GM18867 (cell line): ENCODE data around the gene TMED8.
"Not testable (repeated sequence)": the region's sequence is repeated elsewhere in the genome, so short reads cannot be mapped to it uniquely, and the experiment has no call there.

ENCODE experiments used
- ATAC-seq: cut with Tn5 transposase; IDR thresholded peaks from one replicate; pipeline ENCODE4 v1.9.1; 2021; ENCODE audit warnings: mild to moderate bottlenecking, moderate library complexity; ENCODE audit not compliant: unreplicated experiment

TMED8 gene

GRCh38 chr14:77369285-77369684, 7.6 kb downstream of the TMED8 start:
- no peak for ATAC-seq

DNA sequence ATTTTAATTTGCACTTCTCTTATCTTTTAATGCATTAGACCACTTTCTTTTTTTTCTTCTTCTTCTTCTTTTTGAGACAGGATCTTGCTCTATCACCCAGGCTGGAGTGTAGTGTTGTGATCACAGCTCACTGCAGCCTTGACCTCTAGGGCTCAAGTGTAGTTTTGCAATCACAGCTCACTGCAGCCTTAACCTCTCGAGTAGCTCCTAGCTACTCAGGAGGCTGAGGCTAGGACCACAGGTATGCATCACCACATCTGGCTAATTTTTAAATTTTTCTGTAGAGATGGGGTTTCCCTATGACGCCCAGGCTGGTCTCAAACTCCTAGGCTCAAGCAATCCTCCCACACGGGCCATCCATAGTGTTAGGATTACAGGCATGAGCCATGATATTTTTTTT, 12.7 kb downstream of the TMED8 start:
- no peak for ATAC-seq

- ATAC-seq: no peak
Measured at GRCh38 chr14:77359626-77360025, 17.3 kb downstream of the TMED8 start.

DNA sequence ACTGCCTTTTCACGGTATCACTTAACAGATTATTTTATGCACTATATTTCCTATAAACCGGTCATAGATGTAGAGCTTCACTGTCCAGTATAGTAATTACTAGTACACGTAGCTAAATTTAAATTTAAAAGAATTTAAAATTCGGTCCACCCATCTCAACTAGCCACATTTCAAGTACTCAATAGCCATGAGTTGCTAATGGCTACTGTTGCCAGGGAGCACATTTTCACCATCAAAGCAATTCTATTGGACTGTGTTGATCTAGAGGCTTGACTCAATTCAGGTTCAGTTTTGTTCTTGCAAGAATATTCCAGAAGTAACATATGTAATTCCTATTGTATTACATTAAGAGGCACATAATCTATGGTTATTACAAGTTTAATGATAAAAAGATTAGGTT, 20.0 kb downstream of the TMED8 start:
- no peak for ATAC-seq

DNA sequence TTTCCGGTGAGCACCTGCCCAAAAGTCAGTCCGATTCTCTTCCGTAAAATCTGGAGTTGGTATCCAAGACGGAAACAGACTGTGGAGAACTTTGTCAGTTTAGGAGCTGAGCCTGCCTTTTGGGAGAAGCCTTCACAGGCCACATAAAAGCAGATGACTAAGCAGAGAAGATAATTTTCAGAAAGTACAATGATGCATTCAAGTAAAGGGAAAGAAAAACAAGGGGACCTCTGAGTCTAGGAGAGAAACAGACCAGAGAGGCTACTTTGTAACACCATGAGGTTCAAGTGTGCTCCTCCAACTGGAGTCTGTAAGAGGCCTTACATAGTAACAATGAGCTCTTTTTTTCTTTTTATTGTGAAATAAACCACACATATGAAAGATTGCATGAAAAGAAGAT, 21.1 kb downstream of the TMED8 start:
- ATAC-seq: no peak

- no peak for ATAC-seq
Measured at GRCh38 chr14:77353469-77354141, 23.3 kb downstream of the TMED8 start.

- ATAC-seq: no peak
Measured at GRCh38 chr14:77347751-77348150, 29.1 kb downstream of the TMED8 start.

DNA sequence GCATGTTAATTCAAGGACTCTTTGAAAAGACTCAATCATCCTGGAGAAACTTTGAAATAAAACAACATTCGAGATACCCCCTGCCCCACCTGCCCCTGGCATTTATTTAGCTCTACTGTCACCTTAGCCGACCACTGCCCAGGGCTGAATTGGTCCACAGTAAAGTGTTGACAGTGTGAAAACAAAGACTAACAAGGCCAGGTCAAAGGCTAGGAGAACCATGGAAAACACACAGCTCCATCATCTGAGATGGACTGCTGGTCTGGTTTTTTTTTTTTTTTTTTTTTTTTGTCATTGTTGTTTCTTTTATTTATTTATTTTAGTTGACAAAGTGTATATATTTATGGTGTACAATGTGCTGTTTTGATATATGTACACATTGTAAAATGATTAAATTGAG, 30.4 kb downstream of the TMED8 start:
- no peak for ATAC-seq

- ATAC-seq: no peak
Measured at GRCh38 chr14:77344377-77344996, 32.4 kb downstream of the TMED8 start.

- ATAC-seq: no peak
Measured at GRCh38 chr14:77343662-77344061, 33.2 kb downstream of the TMED8 start.

GRCh38 chr14:77342726-77343397, 34.0 kb downstream of the TMED8 start:
- ATAC-seq: no peak

DNA sequence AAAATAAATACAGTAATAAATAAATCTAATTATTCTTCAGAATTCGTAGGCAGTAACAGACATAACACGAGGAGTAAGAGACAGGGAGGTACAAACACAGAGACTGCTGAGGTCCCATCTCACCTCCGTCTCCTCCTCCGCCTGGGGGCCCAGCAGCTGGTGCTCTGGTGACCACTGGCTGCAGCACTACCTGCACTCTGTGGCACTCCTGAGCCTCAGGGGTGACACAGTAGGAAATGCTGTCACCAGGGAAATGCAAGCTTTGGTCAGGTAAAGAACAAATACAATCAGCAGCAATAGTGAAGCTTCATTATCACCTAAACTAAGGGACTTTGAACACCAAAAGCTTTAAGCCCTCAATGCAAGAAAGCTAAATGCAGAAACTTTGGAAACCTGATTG, 36.5 kb downstream of the TMED8 start:
- ATAC-seq: no peak

- no peak for ATAC-seq
Measured at GRCh38 chr14:77339407-77339806, 37.5 kb downstream of the TMED8 start.

DNA sequence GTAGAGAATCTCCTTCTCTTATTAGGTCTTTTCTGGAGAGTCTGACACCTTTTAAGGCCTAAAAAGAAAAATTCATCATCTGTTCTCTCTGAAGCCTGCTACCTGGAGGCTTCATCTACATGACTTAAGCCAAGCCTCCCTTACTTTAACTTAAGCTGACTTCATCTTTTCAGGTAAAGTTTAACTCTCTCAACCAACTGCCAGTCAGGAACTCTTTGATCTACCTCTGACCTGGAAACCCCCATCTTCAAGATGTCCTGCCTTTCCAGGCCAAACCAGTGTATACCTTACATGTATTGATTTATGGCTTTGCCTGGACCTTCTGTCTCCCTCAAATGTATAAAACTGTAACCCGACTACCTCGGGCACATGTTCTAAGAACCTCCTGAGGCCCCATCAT, 38.6 kb downstream of the TMED8 start:
- ATAC-seq: no peak

- ATAC-seq: no peak
Measured at GRCh38 chr14:77337880-77338279, 39.0 kb downstream of the TMED8 start.

GRCh38 chr14:77337255-77337654, 39.6 kb downstream of the TMED8 start:
- not testable (repeated sequence) for ATAC-seq

DNA sequence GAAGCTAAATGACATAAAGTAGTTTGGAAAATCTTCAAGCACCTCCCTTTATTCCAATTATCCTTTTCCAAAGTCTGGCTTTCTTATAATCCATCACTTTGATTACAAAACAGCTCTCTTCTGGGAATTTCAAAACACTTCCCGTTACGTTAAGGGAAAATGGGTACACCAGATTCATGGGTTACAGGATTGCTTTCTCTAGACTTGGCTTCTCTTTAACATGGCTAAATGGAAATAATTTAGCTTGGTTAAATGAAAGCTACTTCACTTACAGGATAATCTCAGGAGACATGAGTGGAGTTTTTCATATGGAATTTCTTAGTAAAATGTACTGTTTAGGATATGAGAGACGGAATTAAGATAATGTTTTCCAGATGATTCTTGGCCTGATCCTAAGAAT, 41.3 kb downstream of the TMED8 start:
- ATAC-seq: no peak

DNA sequence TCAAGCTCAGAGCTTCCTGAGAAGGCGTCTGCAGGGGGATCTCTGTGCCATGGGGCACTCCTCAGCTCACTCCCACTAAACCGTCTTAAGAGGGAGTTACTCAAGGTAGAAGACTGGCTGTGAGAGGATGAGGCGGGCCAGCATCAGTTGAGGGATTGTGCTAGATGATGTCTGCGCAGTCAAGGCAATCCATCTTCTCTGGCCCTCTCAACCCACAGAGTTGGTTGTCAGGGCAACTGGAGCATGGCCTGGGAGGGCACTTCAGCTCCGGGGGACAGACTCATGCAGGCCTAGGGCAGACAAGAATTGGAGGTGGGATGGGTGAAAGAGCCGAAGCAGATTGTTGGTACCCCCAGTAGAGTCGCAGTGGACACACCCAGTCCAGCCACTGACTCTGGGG, 47.0 kb downstream of the TMED8 start:
- ATAC-seq: no peak

DNA sequence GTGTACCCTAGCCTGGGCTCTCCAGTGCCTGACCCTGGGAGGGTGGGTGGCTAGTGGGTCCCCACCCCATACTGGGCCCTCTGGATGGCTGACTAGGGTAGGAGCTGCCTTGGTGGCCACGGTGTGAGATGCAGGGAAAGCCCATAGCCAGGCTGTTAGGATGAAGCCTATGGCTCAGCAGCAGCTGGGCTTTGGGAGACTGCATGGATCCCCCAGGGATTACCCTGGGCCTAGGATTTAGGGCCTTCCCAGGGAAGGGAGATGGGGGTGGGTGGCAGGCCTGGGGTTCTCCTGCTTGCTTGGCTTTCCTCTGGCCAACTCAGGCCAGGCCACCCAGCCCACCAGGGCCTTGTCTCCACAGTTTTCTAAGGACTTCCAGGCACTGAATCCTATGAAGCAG, 49.8 kb downstream of the TMED8 start:
- ATAC-seq: no peak

- no peak for ATAC-seq
Measured at GRCh38 chr14:77325746-77326094, 51.2 kb downstream of the TMED8 start.

- no peak for ATAC-seq
Measured at GRCh38 chr14:77324816-77325745, 51.8 kb downstream of the TMED8 start.
